Uterus (tissue), 2 donors: ENCODE data around the gene SRPX.

ENCODE experiments used
- POLR2A ChIP-seq, 2 donors: fragments of 450-650 bp; IDR thresholded peaks; one replicate each; pipeline ENCODE4 v1.6.1; 2016; ENCODE audit warnings: antibody characterized with exemption in 2 of 2, mild to moderate bottlenecking in 1 of 2, moderate library complexity in 1 of 2
- TF ChIP-seq, protein P1 (sequence below), 4 experiments: fragments of 200-600 bp in 2 of 4; fragments of 450-650 bp in 2 of 4; sonication (generic) in 2 of 4; IDR thresholded peaks; one replicate each; pipeline ENCODE4 v1.5.1; 2016 to 2019; ENCODE audit warnings: antibody characterized with exemption in 4 of 4, mild to moderate bottlenecking in 2 of 4, moderate library complexity in 1 of 4

DNA sequence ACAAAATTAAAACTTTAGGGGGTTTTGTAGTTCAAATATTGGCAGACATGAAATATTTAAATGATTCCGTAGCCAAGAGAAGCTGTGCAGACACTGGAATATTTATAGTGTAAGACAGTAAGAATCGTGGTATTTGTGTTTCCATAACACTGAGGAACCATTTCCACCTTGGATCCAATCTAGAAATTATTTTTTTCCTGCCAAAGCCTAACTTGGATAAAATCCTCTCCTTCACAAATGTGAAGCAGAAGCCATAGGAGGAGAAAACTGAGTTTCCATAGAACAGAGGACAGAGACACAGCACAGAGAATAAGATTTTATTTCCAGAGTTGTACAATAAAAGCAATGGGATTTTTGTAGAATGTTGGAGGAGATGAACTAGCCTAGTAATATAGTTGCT, 19.9 kb upstream of the SRPX start:
- TF ChIP-seq, protein P1, sequence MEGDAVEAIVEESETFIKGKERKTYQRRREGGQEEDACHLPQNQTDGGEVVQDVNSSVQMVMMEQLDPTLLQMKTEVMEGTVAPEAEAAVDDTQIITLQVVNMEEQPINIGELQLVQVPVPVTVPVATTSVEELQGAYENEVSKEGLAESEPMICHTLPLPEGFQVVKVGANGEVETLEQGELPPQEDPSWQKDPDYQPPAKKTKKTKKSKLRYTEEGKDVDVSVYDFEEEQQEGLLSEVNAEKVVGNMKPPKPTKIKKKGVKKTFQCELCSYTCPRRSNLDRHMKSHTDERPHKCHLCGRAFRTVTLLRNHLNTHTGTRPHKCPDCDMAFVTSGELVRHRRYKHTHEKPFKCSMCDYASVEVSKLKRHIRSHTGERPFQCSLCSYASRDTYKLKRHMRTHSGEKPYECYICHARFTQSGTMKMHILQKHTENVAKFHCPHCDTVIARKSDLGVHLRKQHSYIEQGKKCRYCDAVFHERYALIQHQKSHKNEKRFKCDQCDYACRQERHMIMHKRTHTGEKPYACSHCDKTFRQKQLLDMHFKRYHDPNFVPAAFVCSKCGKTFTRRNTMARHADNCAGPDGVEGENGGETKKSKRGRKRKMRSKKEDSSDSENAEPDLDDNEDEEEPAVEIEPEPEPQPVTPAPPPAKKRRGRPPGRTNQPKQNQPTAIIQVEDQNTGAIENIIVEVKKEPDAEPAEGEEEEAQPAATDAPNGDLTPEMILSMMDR (IDR thresholded peaks at IDR 0.05): no peak
- no peak for TF ChIP-seq POLR2A (IDR thresholded peaks at IDR 0.05)
